Measurements from ENCODE around the gene TTC8.

Gene TTC8

DNA sequence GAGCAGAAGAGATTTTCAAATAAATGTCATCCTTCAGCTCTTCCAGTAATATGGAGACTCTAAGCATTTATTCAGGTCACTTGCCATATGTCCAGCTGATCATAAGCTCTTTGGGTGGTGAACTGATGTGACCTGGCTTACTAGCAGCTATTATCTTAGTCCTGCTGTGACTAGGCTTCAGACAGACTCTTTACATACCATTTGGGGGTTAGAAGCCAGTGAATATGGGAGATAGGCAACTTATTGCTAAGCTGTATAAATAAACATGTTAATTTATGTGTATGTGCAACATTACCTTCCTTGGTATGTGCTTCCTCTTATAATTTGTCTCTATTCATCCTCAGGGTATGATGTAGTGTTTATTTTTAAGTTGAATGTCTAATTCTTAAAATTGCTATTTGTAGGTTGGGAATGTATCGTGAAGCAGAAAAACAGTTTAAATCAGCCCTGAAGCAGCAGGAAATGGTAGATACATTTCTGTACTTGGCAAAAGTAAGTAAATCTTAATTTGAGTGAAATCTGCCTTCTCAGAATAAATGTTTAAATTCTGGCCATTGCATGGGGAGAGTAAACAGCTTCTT lies 32.4 kb downstream of the TTC8 start:
- TF ChIP-seq TAF1 (IDR thresholded peaks at IDR 0.05; ENCODE audit: borderline replicate concordance, insufficient read depth, low read length) (no peak), SIN3A (IDR thresholded peaks at IDR 0.05; ENCODE audit: borderline replicate concordance, insufficient read depth, low read length) (no peak), POLR2AphosphoS5 (IDR thresholded peaks at IDR 0.05; ENCODE audit: low read depth, low read length) (no peak), FOXP2 (optimal IDR thresholded peaks at IDR 0.05; ENCODE audit: borderline replicate concordance, extremely low read depth, extremely low read length, insufficient read depth) (no peak)
- TF ChIP-seq, protein P1, sequence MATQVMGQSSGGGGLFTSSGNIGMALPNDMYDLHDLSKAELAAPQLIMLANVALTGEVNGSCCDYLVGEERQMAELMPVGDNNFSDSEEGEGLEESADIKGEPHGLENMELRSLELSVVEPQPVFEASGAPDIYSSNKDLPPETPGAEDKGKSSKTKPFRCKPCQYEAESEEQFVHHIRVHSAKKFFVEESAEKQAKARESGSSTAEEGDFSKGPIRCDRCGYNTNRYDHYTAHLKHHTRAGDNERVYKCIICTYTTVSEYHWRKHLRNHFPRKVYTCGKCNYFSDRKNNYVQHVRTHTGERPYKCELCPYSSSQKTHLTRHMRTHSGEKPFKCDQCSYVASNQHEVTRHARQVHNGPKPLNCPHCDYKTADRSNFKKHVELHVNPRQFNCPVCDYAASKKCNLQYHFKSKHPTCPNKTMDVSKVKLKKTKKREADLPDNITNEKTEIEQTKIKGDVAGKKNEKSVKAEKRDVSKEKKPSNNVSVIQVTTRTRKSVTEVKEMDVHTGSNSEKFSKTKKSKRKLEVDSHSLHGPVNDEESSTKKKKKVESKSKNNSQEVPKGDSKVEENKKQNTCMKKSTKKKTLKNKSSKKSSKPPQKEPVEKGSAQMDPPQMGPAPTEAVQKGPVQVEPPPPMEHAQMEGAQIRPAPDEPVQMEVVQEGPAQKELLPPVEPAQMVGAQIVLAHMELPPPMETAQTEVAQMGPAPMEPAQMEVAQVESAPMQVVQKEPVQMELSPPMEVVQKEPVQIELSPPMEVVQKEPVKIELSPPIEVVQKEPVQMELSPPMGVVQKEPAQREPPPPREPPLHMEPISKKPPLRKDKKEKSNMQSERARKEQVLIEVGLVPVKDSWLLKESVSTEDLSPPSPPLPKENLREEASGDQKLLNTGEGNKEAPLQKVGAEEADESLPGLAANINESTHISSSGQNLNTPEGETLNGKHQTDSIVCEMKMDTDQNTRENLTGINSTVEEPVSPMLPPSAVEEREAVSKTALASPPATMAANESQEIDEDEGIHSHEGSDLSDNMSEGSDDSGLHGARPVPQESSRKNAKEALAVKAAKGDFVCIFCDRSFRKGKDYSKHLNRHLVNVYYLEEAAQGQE (IDR thresholded peaks at IDR 0.05; ENCODE audit: insufficient read depth in 1 of 2, low read depth in 2 of 2, low read length in 2 of 2), result no peak

DNA sequence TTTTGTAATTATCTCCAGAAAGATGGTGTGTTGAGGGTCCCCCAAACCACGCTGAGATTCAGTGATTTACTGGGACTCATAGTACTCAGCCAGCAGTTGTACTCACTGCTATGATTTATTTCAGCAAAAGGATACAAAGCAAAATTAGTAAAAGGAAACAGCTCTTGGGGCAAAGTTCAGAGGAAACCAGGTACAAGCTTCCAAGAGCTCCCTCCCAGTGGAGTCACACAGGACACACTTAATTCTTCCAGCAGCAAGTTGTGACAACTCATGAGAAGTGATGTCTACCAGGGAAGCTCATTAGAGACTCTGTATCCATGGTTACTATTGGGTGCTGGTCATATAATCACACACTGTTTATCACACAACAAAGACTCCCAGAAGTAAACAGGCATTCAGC lies 38.7 kb downstream of the TTC8 start:
- no peak for TF ChIP-seq FOXP2 (optimal IDR thresholded peaks at IDR 0.05; ENCODE audit: borderline replicate concordance, extremely low read depth, extremely low read length, insufficient read depth)
- TF ChIP-seq, protein P1 (IDR thresholded peaks at IDR 0.05; ENCODE audit: insufficient read depth in 1 of 2, low read depth in 2 of 2, low read length in 2 of 2), result no peak
- no peak for TF ChIP-seq POLR2AphosphoS5 (IDR thresholded peaks at IDR 0.05; ENCODE audit: low read depth, low read length)
- TF ChIP-seq SIN3A (IDR thresholded peaks at IDR 0.05; ENCODE audit: borderline replicate concordance, insufficient read depth, low read length), result no peak
- no peak for TF ChIP-seq TAF1 (IDR thresholded peaks at IDR 0.05; ENCODE audit: borderline replicate concordance, insufficient read depth, low read length)

DNA sequence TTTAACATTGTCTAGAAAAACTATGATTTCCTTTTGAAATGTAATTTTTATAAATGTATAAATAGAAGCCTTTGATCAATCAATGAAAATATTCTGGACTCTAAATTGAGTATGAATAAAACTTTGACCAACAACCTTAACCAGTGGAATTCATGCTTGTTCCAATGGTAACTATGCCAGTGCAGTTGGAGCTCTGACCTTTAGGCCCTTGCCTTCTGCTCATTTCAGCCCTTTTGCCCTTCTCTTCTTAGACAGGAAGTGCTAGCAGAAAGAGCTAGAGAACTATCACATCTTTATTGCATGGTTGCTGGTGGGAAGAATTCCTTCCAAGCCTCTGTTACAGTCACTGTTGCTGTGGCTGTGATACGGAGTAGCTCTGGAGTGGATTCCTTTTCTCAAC lies 39.7 kb downstream of the TTC8 start:
- TF ChIP-seq FOXP2 (optimal IDR thresholded peaks at IDR 0.05; ENCODE audit: borderline replicate concordance, extremely low read depth, extremely low read length, insufficient read depth), result no peak
- TF ChIP-seq SIN3A (IDR thresholded peaks at IDR 0.05; ENCODE audit: borderline replicate concordance, insufficient read depth, low read length), result no peak
- no peak for TF ChIP-seq POLR2AphosphoS5 (IDR thresholded peaks at IDR 0.05; ENCODE audit: low read depth, low read length)
- TF ChIP-seq, protein P1 (IDR thresholded peaks at IDR 0.05; ENCODE audit: insufficient read depth in 1 of 2, low read depth in 2 of 2, low read length in 2 of 2), result no peak
- no peak for TF ChIP-seq TAF1 (IDR thresholded peaks at IDR 0.05; ENCODE audit: borderline replicate concordance, insufficient read depth, low read length)

- TF ChIP-seq FOXP2 (optimal IDR thresholded peaks at IDR 0.05; ENCODE audit: borderline replicate concordance, extremely low read depth, extremely low read length, insufficient read depth) (no peak), SIN3A (IDR thresholded peaks at IDR 0.05; ENCODE audit: borderline replicate concordance, insufficient read depth, low read length) (no peak), POLR2AphosphoS5 (IDR thresholded peaks at IDR 0.05; ENCODE audit: low read depth, low read length) (no peak), TAF1 (IDR thresholded peaks at IDR 0.05; ENCODE audit: borderline replicate concordance, insufficient read depth, low read length) (no peak)
- TF ChIP-seq, protein P1 (IDR thresholded peaks at IDR 0.05; ENCODE audit: insufficient read depth in 1 of 2, low read depth in 2 of 2, low read length in 2 of 2), result no peak
These were observed 41.9 kb downstream of the TTC8 start for GRCh38 chr14:88866305-88866704.

All from PFSK-1 (cell line).